PC-3 (cell line): Measurements from ENCODE around the gene VWC2L.

Experiments used
- EZH2 ChIP-seq: fragments of 300-600 bp; sonication (generic); IDR thresholded peaks from one replicate; pipeline ENCODE4 v1.6.1; 2017; ENCODE audit warnings: antibody characterized with exemption, mild to moderate bottlenecking, low read length; ENCODE audit not compliant: unreplicated experiment
- EZH2phosphoT487 ChIP-seq: fragments of 300-600 bp; sonication (generic); IDR thresholded peaks from 2 replicates; pipeline ENCODE4 v1.6.1; 2018; ENCODE audit warnings: mild to moderate bottlenecking, antibody characterized with exemption, low read length, borderline replicate concordance
- TF ChIP-seq, protein P1 (sequence below): fragments of 300-600 bp; sonication (generic); conservative IDR thresholded peaks from 2 replicates; pipeline ENCODE4 v1.5.1; 2017; ENCODE audit warnings: antibody characterized with exemption, low read depth, mild to moderate bottlenecking, low read length

DNA sequence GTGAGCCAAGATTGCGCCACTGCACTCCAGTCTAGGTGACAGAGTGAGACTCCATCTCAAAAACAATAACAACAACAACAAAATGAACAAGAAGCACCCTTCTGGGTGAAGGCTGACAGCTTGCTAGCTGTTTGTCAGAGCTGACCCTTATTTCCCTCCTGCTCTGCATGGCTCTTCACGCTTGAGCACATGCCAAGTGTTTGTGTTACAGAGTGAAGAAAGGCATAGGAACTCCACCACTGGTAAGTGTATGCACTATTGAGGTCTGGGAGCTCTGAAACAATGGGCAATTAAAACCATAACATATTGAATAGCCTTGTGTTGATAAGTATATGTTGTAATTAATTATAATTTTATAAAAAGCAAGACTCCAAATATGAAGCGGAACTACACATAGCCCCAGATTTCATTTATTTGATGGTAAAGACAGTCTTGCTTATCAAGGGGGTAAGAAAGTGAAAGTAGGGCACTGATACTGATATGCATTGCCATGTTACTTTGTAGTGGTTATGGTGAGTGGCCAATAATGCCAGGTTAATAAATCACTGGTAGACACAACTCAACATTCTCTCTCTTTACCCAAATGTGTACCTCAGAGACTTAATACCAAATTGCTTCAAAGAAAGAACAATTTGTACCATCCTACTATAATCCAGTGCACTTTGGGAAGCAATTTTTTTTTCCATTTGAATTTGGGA, 163.4 kb downstream of the VWC2L start:
- TF ChIP-seq, protein P1, sequence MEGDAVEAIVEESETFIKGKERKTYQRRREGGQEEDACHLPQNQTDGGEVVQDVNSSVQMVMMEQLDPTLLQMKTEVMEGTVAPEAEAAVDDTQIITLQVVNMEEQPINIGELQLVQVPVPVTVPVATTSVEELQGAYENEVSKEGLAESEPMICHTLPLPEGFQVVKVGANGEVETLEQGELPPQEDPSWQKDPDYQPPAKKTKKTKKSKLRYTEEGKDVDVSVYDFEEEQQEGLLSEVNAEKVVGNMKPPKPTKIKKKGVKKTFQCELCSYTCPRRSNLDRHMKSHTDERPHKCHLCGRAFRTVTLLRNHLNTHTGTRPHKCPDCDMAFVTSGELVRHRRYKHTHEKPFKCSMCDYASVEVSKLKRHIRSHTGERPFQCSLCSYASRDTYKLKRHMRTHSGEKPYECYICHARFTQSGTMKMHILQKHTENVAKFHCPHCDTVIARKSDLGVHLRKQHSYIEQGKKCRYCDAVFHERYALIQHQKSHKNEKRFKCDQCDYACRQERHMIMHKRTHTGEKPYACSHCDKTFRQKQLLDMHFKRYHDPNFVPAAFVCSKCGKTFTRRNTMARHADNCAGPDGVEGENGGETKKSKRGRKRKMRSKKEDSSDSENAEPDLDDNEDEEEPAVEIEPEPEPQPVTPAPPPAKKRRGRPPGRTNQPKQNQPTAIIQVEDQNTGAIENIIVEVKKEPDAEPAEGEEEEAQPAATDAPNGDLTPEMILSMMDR, result no peak
- TF ChIP-seq EZH2 (no peak), EZH2phosphoT487 (no peak)
